Activated CD4-positive, alpha-beta T cell treated with anti-CD3 and anti-CD28 coated beads, Interleukin-2, amount 50 U/mL, for 1 hour (primary cell): Measurements from ENCODE around the gene PKN2.
A peak's percentile ranks its signal among the peaks of the same experiment; 100 is the strongest.
"Not testable (repeated sequence)": the region's sequence is repeated elsewhere in the genome, so short reads cannot be mapped to it uniquely, and the experiment has no call there.

Experiments
- DNase-seq: peaks from one replicate; pipeline ENCODE4 v3.0.0-alpha.2; 2020

The PKN2 gene

DNA sequence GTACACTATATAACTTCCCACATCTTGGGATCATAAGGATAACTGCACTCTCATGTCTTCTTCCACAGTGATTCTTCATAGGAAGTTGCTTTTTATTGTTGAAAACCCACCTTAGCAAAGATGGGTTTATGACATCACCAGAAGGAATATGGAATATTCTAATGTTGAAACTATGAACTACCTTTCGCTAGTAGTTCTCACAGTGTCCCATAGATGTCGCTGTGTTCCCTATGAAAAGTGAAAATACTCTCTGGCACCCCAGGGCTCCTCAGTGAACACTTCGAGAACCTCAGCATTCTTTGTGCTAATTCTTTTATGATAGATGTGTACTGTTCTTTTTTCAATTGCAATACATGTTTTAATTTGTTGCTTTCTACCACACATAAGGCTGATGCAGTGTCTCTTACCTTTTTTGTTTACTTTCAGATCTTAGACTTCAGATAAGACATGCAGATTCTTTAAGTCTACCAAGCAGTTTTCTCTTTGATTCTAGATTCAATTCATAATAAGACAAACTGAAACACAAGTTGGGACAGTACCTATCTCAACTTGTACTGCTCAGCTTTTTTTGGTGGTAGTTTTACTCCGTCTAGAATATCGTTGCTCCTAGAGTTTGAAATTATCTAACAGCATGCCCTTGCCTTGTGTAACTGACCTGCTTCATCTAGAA, 116.4 kb downstream of the PKN2 start:
- DNase-seq, result peak; percentile 14

DNA sequence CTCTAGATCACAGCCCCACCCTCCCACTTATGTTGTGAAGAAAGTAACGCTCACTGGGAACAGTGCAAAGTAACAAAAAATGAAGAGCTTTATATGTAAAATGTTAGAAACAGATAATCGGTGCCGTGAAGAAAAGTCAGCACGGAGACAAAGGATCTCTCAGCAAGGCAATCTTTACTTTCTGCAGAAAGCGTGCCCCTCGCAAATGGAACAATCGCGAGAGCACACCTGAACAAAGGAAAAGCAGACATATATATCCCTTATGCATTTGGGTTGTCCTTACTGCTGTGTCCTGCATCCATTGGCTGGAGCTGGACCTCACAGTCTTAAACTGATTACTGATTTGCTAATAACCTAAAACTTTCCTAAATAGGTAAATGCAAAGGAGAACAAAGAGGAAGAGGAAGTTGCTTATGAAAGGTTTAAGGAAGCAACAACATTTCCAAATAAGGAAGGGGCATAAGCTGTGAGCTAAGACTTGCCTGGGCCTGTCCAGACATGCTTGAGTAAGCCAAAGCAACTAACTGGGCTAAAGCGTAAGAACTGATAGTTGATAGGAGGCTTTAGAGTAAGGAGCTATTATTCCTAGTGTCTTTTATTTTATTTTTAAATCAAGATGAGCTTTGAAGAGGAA, 117.6 kb downstream of the PKN2 start:
- no peak for DNase-seq

DNA sequence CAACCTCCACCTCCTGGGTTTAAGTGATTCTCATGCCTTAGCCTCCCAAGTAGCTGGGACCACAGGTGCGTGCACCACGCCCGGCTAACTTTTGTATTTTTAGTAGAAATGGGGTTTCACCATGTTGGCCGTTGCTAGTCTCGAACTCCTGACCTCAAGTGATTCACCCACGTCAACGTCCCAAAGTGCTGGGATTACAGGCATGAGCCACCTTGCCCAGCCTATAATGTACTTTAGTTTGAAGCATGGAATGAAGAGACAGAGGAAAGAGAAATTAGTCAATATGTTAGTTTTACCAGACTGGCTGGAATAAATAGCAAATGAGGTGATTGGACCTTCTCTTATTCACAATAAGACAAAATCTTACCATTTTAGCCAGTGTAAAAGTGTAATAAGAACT, 118.3 kb downstream of the PKN2 start:
- DNase-seq, result no peak

DNA sequence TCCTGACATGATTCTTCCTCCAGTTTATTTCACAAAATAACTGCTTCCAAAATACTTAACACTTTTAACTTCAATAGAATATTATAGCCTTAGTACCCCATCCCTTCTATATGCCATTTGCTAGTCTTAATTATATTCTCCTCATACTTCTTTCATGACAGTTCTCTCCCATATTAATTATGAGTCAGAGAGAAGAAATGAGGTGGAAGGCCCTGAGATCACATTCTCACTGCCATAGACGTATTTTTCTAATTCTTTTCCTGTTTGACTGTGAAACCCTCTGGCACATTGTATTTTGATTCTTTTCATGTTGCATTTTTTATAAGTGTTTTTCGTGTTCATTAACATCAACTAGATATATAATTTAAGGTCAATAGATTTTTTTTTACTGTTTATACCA, 118.9 kb downstream of the PKN2 start:
- DNase-seq, result no peak

DNA sequence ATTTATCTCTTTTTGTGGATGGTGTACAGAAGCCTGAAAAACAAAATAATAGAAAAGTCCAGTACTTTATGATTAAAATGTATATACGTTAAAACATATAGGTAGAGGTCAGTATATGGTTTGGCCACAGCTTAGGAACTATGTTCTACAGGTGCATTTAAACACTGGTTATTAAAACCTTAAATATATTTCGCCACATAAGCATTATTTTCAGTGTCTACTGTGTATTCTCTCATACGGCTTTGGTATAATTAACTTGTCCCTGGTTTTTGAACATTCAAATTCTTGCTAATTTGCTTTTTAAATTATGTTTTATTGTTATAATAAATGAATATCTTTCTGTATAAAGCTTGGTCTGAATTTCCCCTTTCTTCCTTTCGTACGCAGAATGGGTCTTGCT, 119.4 kb downstream of the PKN2 start:
- DNase-seq, result no peak

DNA sequence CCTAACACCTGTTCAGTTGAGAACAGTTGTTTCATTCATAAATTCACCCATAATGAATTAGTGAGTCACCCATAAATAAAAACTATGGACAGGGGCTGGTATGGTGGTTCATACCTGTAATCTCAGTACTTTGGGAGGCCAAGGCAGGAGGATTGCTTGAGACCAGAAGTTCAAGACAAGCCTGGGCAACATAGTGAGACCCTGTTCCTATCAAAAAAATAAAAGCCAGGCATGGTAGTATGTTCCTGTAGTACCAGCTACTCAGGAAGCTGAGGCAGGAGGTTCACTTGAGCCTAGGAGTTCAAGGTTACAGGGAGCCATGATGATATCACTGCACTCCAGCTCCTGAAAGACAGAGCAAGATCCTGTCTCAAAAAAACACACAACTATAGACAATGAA, 128.3 kb downstream of the PKN2 start:
- no peak for DNase-seq

DNA sequence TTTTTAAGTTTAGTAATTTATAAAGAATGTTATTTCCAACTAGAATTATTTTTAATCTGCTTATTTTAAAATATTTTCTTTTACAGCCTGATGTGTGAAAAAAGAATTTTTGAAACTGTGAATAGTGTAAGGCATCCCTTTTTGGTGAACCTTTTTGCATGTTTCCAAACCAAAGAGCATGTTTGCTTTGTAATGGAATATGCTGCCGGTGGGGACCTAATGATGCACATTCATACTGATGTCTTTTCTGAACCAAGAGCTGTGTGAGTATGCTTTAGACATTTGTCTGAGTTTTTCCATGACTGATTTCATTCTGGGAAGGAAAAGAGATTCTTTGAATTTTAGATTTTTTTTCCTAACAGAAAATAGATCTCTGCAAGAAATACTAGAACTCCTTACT, 129.4 kb downstream of the PKN2 start:
- no peak for DNase-seq

DNA sequence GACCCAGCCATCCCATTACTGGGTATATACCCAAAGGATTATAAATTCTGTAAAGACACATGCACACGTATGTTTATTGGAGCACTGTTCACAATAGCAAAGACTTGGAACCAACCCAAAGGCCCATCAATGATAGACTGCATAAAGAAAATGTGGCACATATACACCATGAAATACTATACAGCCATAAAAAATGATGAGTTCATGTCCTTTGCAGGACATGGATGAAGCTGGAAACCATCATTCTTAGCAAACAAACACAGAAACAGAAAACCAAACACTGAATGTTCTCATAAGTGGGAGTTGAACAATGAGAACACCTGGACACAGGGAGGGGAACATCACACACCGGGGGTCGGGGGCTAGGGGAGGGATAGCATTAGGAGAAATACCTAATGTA, 135.6 kb downstream of the PKN2 start:
- DNase-seq, result not testable (repeated sequence)

DNA sequence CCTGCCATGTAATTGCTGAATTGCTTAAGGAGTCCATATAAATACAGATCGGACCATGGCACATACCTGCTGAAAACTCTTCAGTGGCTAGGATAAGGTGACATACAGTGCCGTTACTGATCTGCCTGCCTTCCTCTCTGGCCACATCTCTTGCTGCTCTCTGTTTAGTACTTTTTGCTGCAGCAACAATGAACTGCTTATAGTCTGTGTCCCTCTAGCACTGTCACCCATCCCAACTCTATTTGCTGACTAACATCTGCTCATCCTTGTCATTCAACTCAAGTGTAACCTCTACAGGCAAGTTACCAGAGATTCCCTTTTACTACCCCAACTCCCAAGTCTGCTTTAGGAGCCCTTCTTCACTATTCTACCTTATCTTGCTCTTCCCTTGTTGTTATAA, 141.6 kb downstream of the PKN2 start:
- no peak for DNase-seq

DNA sequence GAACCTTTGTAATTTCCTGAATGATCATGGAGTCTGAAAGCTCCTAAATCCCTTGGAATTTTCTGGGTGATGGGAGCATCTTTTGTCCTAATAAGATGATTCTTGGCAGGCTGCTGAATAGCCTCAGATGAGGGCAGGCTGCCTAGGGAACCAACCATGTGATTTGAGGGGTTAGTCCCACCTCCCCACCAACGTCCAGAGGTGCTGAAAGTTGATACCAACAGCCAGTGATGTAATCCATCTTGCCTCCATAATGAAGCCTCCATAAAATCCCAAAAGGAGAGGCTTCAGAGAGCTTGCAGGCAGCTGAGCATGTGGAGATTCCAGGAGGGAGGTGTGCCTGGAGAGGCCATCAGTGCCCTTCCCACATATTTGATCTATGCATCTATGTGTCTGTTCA, 163.6 kb downstream of the PKN2 start:
- no peak for DNase-seq

DNA sequence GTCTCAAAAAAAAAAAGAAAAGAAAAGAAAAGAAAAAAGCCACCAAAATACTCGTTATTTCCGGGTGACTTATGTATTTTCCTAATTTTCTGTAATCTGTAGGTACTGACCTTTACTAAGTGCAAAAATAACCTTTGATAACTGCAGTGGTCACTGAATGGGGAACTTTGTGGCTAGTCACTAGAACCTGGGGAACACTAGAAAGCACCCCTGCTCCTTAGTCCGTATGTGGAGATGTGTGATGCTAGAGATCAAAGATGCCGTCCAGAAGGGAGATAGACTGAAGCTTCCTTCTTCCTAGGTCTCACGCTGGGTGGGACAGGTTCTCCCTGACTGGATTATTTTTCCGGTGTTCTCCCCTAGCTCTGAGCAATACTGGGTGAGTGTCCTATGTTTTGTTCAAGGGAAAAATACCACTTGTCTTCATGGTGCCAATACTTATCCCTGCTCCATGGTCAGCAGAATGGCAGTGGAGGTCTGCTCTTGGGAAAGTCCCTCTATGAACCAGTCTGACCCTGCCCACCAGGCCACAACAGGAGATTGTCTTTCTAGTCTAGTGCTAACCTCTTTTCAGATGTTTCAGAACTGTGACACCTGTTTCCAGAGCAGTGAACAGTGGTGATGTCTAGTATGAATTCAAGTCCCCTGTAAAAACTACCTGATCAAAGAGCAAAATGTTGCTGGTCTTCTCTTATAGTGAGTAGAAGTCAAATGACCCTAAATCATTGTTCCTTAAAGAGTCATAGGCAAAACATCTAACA, 167.4 kb downstream of the PKN2 start:
- DNase-seq, result no peak

DNA sequence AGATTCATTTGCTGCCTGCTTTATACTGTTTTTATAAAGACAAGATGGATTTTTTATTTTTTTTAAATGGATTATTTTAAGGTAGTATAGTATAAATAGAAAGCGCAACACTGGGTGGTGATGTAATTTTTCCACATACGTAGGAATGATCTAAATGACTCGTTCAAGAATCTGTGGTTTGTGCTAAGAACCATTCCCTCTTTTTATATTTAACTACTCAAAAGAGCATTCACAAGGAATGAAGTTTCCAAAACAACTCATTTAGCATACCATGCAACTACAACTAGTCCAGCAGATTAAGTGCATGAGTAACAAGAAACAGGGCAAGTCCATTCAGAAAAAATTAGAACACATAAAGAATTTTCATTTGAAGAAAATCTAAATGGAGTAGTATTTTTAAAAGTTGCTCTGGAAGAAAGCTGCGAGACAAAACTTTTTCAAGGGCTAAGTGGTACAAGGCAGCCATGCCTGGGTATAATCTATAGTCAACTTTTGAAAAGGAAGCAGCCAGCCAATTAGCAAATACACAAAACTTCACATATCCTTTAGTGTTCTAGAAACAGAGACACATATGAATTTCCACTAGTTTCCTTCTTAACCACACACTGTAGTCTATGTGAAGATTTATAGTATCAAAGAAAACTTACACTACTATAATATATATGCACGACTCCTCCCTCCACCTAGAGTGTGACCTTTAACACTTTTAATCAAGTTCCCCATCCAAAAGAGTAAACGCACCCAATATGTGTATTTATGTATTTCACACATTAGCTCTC, 183.9 kb downstream of the PKN2 start:
- no peak for DNase-seq

DNA sequence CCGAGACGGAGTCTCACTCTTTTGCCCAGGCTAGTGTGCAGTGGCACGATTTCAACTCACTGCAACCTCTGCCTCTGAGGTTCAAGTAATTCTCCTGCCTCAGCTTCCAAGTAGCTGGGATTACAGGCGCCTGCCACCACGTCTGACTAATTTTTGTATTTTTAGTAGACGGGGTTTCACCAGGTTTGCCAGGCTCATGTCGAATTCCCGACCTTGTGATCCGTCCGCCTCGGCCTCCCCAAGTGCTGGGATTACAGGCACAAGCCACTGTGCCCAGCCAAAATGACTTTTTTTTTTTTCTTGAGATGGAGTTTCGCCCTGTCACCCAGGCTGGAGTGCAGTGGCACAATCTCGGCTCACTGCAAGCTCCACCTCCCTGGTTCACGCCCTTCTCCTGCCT, 185.6 kb downstream of the PKN2 start:
- DNase-seq, result not testable (repeated sequence)

DNA sequence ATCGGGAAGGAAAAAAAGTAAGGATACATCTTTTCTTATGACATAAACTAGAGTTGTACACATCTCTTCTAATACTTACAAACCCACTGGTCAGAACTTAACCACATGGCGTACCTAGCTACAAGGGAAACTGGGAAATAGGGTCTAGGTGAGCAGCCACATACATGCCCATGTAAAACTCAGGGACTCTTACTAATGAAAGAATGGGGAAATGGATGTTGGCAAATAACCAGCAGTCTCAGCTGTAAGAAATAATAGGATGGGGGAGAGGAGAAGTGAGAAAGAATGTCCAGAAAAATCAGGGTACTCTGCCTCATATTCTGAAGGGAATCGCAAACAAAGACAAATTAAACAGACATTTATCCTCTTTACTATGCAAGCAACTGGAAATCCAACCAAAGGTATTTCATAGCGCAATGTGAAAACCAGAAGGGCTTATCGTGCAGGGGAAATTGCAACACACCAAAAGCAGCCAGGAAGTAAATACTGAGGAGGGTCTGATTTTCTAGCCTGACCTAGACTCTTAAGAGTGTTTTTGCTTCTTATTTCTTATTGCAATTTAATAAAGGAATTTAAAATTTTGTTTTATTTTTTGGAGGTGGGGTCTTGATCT, 189.8 kb downstream of the PKN2 start:
- no peak for DNase-seq

DNA sequence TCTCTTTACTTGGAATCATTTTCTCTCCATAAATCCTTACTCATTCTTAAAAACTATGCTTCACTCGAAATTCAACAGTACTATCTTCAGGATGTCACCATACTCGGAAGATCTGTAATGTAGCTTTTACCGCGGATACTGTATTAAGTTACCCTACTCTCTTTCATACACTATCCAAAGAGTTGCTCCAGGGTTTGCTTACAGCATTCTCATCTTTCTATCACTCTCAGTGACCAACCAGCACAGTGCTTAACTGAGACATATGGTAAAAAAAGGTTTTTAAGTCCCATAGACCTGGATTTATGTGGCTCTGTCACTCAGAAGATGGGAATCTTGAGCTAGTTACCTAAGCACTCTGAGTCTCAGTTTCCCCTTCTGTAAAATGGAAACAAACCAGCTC, 191.5 kb downstream of the PKN2 start:
- no peak for DNase-seq

DNA sequence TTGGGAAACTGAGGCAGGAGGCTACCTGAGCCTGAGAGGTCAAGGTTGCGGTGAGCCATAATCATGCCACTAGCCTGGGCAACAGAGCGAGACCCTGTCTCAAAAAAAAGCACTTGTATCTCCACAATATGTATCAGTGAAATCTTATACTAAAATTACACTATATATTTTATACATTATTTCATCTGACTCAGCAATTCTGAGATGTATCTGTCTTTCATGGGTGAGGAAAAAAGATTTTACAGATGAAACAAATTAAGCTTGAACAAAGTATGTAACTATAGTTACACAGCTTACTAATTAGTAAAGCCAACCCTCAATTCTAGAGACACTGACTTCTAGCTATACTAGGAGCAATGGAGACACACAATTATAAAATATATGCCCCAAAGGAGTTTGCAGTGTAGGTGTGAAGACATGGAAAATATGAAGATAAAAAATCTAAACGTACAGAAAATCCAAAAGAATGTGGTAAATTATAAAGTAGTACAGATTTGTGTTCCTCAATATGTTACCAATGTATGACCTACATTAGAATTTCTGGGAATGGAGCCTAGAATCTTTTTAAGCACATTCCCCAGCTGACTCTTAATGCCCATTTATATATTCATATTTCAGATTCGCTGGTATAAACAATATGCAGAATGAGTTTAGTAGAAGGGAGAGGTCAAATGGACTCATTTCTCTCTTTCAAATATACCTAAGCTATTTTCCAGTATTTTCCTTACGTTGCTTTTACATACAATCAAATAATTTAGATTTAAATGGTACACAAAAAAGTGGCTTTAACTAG, 192.7 kb downstream of the PKN2 start:
- no peak for DNase-seq

DNA sequence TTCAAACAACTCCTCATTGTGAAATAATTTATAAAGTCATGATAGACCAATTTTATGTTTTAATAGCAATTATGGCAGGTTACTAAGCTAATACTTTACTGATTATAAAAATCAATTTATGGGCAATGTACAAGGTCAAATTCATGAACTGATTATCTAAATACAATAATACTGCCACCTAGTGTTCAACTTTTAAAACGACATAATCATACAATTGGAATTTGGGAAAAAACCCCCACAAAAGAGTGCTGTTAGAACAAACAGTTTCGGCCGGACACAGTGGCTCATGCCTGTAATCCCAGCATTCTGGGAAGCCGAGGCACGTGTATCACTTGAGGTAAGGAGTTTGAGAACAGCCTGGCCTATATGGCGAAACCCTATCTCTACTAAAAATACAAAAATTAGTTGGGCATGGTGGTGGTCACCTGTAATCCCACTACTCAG, 193.3 kb downstream of the PKN2 start:
- DNase-seq, result no peak

DNA sequence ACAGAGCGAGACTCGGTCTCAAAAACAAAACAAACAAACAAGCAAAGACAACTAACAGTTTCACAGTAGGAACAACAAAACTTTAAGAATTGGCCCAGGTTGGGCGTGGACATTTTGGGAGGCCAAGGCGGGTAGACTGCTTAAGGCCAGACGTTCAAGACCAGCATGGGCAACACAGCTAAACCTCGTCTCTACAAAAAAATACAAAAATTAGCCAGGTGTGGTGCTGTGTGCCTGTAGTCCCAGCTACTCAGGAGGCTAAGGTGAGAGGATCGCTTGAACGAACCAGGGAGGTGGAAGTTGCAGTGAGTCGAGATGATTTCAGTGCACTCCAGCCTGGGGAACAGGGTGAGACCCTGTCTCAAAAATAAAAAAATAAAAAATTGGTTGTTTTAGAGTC, 193.8 kb downstream of the PKN2 start:
- no peak for DNase-seq

DNA sequence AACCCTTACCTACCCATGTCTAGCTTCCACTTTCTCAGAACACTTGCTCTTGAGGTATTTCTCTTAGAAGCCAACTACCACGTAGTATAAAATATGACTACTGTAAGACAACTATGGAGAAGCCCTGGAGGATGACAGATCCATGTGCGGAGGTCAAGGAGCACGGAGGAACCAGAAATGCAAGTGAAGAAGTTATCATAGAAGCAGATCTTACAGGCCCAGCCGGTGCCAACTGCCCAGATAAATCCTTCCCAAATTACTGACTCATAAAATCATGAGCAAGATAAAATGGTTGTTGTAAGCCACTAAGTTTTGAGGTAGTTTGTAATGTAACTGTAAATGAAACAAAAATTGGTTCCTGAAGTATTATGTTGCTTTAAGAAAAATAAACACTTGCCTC, 194.7 kb downstream of the PKN2 start:
- no peak for DNase-seq

DNA sequence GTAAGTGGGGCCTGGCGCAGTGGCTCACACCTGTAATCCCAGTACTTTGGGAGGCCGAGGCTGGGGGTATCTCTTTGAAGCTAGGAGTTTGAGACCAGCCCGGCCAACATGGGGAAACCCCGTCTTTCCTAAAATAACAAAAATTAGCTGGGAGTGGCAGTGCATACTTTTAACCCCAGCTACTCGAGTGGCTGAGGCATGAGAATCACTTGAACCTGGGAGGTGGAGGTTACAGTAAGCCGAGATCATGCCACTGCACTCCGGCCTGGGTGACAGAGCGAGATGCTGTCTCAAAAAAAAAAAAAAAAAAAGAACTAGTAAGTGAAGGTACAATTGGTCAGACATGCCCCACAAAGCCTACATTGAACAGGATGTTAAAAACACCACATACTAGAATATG, 196.6 kb downstream of the PKN2 start:
- not testable (repeated sequence) for DNase-seq

DNA sequence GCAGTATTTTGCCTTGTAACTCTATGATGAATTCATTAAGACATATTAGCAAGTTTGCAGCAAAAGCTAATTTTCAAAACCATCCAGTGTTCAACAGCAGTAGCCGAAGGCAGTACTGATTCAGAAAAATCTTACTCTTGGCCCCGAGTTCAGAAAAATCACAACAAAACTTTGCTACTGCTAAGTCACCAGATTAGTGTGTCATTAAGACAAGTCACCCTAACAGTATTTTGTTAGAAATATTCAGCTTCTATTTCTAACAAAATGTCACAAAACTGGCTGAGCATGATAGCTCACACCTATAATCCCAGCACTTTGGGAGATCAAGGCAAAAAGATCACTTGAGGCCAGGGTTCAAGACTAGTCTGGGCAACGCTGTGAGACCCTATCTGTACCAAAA, 199.1 kb downstream of the PKN2 start:
- no peak for DNase-seq
